ENCODE measurements around the gene ATF7.

DNA sequence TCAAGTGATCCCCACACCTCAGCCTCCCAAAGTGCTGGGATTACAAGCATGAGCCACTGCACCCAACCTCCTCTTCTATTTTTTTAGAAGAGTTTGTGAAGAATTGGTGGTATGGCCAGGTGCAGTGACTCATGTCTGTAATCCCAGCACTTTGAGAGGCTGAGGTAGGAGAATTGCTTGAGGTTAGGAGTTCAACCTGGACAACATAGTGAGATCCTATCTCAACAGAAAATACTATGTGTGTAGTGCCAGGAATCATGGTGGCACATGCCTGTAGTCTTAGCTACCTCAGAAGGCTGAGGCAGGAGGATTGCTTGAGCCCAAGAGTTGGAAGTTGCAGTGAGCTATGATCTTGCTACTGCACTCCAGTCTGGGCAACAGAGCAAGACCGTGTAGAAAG, 5.5 kb upstream of the ATF7 start:
- TF ChIP-seq POLR2A (IDR thresholded peaks at IDR 0.05) = no peak
- TF ChIP-seq, protein P1, sequence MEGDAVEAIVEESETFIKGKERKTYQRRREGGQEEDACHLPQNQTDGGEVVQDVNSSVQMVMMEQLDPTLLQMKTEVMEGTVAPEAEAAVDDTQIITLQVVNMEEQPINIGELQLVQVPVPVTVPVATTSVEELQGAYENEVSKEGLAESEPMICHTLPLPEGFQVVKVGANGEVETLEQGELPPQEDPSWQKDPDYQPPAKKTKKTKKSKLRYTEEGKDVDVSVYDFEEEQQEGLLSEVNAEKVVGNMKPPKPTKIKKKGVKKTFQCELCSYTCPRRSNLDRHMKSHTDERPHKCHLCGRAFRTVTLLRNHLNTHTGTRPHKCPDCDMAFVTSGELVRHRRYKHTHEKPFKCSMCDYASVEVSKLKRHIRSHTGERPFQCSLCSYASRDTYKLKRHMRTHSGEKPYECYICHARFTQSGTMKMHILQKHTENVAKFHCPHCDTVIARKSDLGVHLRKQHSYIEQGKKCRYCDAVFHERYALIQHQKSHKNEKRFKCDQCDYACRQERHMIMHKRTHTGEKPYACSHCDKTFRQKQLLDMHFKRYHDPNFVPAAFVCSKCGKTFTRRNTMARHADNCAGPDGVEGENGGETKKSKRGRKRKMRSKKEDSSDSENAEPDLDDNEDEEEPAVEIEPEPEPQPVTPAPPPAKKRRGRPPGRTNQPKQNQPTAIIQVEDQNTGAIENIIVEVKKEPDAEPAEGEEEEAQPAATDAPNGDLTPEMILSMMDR (IDR thresholded peaks at IDR 0.05) = no peak
- TF ChIP-seq POLR2AphosphoS5 (IDR thresholded peaks at IDR 0.05) = no peak
